A549 treated with AZD9567 at 1 μM for 4 hours (cell line): ENCODE results near the gene CRTC1. TPM values are rescaled to one million over a fixed set of nuclear protein-coding genes. Genes with fewer than 3 reads are reported as not detected.

ENCODE experiments used
- total RNA-seq: library from RNA; stranded (reverse); fragments of 200-300 nt; extraction: Qiagen RNA extraction; gene quantifications from 5 replicates; pipeline ENCODE4 v1.2.3, GENCODE V29; 2022; ENCODE audit not compliant: insufficient read depth

The CRTC1 gene
- total RNA-seq, result 3.4 to 4.9 TPM (median 4.4 TPM) in 5 replicates

GRCh38 chr19:18683109-18683957 is at the start of gene CRTC1:
CRTC1 (plus strand) TSS chr19:18683680; CDS start chr19:18683703, 23 bp downstream.

GRCh38 chr19:18636969-18637629 is 46.4 kb upstream of the CRTC1 start, which contains the start of gene KLHL26:
KLHL26 (plus strand) TSS chr19:18637028; CDS start chr19:18637055, 27 bp downstream.

GRCh38 chr19:18790566-18791314 is 107.3 kb downstream of the CRTC1 start, which contains the start of gene COMP:
COMP (minus strand) TSS chr19:18791305; CDS start chr19:18791269, 36 bp downstream.

GRCh38 chr19:18831524-18832305 is 148.2 kb downstream of the CRTC1 start, which contains the start of gene UPF1:
UPF1 (plus strand) TSS chr19:18831959; CDS start chr19:18832210, 251 bp downstream.

Other genes with a start within 250 kb of the CRTC1 start
- gene ISYNA1, start 245.5 kb upstream of the CRTC1 start, total RNA-seq, result 26.9 to 45.1 TPM (median 44.5 TPM) in 5 replicates
- gene ELL, start 161.6 kb upstream of the CRTC1 start, total RNA-seq, result 3.5 to 5.9 TPM (median 5.2 TPM) in 5 replicates
- gene FKBP8, start 140.1 kb upstream of the CRTC1 start, total RNA-seq, result 110 to 150 TPM (median 146 TPM) in 5 replicates
- 89.9 to 108 TPM (median 98.8 TPM) in 5 replicates for gene KXD1, start 125.8 kb upstream of the CRTC1 start, total RNA-seq
- 1,038 to 1,235 TPM (median 1,207 TPM) in 5 replicates for gene UBA52, start 111.8 kb upstream of the CRTC1 start, total RNA-seq
- gene REX1BD, start 94.9 kb upstream of the CRTC1 start, total RNA-seq, result 20.8 to 63.5 TPM (median 56.7 TPM) in 5 replicates
- gene CRLF1, start 76.9 kb upstream of the CRTC1 start, total RNA-seq, result 1.9 to 7.8 TPM (median 7.0 TPM) in 5 replicates
- gene TMEM59L, start 70.8 kb upstream of the CRTC1 start, total RNA-seq, result 5.7 to 15.3 TPM (median 5.8 TPM) in 5 replicates
- 3.6 to 4.6 TPM (median 4.0 TPM) in 5 replicates for gene KLHL26, start 46.7 kb upstream of the CRTC1 start, total RNA-seq
- 0.11 to 0.15 TPM (median 0.13 TPM) in 4 of 5 replicates, not detected in the other for gene COMP, start 107.6 kb downstream of the CRTC1 start, total RNA-seq
- 34.4 to 44.3 TPM (median 42.9 TPM) in 5 replicates for gene UPF1, start 148.3 kb downstream of the CRTC1 start, total RNA-seq
- 4.2 to 5.7 TPM (median 5.2 TPM) in 5 replicates for gene CERS1, start 212.5 kb downstream of the CRTC1 start, total RNA-seq
- gene COPE, start 235.7 kb downstream of the CRTC1 start, total RNA-seq, result 126 to 170 TPM (median 165 TPM) in 5 replicates
- 32.3 to 51.2 TPM (median 45.0 TPM) in 5 replicates for gene DDX49, start 236.0 kb downstream of the CRTC1 start, total RNA-seq